Measurements from ENCODE around the gene MSX2.
A peak's percentile ranks its signal among the peaks of the same experiment; 100 is the strongest.
"Not testable (repeated sequence)": the region's sequence is repeated elsewhere in the genome, so short reads cannot be mapped to it uniquely, and the experiment has no call there.

The MSX2 gene

DNA sequence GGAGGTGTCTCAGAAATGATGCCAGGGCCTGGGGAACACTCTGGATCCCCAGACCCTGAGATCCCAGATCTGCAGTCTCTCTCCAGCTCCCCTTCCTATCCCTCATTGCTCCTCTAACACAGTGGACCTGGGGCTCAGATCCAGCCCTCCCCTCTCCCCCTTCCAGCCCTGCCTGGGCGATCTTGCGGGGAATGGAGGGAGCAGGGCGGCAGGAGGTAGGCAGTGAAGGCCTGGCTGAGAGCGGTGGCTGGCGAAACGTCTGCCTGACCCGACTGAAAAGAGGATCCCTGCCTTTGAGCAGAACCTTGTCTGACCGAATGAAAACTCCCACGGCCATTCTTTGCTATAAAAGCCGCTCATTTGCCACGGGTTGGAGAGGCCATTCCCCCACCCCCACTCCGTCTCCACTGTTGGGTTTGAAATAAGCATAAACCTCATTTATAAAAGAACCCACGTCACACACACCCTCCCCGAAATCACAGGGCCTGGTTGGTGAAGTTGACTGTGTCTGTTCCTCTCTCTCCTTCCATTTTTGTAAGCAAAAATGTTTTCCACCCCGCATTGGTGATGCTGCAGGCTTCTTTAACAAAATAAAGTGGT lies 8.8 kb downstream of the MSX2 start:
- DNase-seq, result no peak

DNA sequence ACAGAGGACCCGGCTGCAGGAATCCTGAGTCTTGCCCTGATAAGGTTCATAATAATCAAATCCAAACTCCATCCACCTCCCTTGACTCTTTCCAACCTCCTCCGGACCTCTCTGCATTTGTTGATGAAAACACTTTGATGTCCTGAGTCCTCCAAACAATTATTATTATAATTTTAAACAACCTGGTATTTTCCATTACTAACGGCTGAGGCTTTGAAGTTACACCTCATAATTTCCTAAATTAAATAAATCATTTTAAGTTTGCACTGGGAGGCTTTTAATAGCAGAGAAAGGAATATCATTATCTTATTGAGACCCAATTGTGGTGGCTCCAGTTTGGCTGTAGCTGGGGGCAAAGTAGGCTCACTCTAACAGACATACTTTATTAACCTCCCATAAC lies 9.5 kb downstream of the MSX2 start:
- DNase-seq, result no peak

DNA sequence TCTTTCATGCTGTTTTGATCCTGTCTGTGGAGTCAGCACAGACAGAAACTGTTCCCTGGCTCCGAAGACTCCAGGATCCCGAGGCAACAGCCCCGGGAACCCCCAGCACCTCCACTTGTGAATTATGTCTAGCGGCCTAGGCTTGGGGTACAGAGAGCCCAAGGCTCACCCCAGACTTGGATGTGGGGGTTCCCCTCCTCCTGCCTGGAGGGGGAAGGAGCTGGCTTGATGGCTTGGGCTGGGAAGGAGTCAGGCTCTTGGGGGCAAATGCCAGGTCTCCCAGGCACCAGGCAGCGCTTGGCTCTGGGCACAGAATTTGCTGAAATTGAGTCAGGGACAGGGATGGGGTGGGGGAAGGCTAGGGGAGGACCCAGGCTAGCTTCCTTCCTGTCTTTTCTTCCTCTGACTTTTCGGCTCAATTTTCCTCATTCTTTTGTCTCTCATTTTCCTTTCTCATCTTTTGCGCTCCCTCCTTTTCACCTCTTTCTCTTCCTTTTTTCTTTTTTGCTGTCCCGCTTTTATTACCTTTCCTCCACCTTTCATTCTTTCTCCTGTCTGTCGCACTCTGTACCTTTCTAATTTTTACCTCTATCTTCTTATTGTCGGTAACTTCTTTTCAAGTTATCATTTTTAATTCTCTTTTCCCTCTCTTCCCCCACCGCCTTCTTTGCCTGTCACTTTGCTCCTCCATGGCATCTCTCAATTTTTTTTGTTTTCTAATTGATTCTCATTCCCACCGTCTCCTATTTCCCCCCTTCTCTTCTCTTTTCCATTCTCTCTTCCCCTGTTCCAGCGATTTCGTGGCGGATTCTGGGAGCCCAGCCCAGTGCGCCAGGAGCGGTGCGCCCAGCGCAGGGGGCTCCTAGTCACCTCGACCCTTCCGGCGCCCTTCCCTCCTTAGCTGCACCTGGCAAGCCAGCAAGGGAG lies 10.5 kb downstream of the MSX2 start:
- DNase-seq, result peak in 1 of 58 donors; percentile 55

DNA sequence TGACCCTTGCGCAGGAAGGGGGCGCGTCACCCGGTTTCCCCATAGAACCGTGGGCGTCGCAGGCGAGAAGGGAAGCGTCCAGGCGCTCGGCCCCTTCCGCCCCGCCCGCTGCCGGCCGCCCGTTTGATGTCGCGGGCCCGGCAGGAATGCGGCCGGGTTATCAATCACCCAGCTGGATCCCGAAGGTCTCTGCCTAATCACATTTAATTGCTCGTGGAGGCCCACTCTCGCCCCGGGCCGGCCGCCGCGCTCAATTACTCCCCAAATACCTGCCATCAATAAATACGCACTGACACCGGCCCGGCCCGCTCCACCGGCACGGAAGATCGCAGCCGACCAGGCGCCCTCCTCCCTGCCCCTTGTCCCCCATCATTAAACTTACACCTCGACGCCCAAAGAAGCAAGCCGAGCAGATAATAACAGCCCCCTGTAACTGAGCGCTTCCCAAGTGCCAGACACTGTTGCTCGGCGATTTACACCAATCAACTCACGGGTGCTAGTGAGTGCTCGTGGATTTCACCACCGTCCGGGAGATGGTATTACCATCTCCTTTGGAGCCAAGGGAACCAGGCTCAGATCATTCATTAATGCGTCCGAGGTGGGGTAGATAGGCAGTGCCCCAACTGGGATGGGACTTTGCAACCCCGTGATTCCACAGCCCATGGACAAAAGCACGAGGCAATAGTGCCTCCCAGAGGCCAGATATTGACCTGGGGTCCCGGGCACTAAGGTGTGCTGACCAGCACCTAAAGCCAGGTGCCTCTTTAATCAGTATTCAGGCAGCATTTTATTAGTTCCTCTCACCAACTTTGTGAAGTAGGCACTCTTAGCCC lies 11.3 kb downstream of the MSX2 start:
- DNase-seq, result peak in 5 of 58 donors; percentile 8 to 41 (median 14)

DNA sequence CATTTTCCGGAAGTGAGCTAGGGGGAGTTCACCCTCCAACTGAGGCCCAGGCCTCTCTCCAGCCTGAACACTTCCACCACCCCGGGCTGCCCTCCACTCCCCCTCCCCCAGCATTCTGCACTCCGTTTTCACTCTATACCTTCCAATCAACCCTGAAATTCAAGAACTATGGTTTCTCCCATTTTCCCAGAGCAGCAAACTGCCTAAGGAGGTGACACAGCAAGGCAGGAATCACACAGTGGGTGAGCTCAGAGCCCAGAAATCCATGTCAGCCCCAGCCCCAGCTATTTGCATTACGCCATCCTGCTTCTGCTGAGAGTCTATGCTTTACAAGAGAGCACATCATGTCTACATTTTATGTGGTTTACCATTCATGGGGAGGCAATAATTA lies 11.9 kb downstream of the MSX2 start:
- no peak for DNase-seq

DNA sequence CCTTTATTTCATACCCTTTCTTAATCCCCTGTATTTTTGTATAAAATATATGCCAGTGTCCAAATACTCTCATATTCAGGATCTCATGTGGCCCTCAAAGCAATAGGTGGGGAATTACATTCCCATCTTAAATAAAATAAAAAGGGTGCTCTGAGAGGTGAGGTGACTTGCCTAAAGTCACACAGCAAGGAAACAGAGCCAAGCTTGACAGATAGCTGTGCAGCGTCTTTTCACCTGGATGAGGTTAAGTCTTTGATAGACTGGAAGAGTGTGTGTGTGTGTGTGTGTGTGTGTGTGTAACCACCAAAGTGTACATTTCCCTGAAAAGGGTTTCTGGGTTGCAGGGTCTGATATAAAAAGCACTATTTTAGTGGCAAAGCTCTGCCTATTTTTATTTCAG lies 12.4 kb downstream of the MSX2 start:
- DNase-seq, result no peak

DNA sequence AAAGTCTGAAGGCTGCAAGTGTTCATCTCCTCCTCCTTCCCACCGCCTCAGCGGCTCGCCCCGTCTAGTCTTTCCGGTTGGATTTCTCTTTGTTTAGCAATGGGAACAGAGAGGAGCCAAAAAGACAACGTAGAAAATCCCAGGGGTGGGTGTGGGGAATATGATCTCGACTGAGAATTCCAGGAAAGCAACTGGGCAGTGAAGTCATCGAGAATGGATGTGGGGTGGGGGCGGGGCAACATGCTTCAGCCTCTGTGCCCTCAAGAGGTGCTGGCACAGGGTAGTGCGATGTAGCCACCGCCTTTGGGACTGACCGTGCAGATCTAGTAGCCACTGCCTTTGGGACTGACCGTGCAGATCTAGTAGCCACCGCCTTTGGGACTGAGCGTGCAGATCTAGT lies 12.9 kb downstream of the MSX2 start:
- no peak for DNase-seq

DNA sequence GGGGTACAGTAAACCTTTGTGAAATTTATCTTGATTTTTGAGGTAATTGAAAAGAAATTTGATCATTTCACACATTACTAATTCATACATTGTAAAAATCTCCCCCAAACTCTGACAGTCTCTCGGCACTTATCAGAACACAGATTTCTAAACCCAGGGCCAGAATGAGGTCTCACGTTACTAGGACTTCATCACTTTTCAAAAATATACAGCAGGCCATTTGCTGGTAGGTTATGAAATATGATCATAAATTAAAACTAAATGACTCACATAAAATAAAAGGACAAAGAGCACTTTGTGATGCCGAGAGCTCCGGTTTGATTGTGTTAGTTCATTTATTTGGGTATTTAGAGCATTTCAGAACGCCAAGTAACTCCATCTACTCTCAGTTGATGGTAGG lies 17.0 kb downstream of the MSX2 start:
- DNase-seq, result no peak

DNA sequence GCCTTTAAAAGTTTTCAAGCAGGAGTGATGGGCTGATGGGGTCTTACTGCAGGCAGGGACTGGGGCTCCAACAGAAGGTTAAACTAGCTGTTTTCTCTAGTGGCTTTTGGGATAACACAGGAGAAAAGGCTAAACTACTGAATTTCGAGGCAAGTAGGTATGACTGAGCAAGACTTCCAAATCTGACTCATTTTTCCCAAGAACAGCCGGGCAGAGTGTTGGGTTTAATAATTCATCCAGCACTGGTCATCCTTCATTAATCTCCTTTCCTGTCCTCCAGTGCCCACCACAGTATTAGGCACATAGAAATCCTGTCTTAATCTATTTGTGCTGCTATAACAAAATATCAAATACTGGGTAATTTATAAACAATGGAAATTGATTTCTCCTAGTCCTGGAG lies 20.5 kb downstream of the MSX2 start:
- no peak for DNase-seq

DNA sequence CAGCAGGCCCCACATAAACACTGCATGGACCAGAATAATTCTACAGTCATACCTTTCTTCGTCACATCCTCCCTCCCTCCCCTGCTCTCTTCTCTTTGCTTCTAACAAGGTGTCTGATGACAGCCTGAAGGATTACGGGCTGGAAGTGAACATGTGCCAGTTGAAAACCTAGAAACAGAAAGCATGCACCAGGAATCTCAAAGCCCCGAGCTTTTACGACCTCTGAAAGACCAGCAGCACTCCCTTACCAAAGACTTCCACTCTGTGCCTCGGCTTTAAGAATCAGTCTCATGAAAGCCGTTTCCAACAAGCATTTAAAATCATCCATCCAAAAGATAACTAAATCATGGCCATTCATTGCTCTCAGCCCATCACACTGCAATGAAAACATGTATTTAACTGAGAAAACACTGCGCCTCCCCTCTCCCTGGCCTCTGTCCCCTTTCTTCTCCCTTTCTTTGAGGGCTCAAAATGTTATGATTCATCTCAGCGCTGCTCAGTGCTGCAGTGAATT lies 21.3 kb downstream of the MSX2 start:
- DNase-seq, result no peak

DNA sequence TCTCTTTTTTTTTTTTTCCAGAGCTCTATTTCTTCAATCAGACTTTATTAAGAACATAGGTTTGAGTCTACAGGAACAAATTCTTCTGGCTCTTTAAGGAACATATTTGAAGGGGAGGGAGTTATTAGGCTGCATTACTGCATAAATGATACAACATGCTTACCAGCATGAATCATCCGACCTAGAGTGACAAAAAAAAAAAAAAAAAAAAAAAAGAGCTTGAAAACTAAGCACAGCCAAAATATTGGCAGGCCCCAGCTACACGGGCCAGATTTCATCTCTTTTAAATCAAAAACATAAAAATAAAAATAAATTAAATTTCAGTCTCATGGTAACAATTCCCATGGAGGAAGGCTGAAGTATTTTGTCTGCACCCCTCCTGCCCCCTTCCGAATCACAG lies 26.3 kb downstream of the MSX2 start:
- no peak for DNase-seq

DNA sequence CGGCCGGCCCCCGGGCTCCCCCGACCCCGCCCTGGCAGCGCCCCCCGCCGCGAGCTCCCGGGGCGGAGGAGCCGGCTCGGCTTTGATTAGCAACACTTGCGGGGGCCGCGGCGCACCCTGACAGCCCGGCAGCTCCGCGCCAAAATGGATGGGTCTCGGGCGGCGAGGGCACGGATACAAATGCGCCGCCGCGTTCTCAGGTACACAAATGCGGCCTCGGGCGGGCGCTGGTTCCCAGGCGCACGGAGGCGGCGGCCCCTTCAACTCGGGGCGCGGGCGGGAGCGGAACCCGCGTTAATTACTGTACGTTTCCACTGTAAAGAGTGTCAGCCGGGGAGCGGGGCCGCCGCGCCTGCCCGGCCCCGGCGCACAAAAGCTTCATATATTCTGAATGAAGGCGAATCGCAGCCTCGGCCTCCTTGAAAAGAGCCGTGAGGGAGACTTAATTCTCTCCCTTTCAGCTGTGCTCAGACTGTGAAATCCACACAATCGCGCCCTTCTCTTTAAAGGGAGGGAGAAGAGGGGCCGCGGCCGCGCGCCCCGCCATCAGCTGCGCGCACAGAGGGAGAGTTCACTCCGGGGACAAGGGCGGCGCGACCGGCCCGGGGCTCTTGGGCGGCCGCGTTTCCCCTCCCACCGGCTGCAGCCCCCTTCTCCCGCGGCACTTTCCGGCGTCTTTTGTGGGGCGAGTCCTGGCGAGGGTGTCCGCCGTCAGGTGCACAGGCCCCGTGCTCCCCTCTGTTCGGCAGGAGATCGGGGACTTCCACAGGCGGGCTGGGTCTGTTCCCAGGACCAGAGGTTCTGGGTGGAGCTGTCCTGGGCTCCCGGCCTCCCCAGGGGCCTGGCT lies 27.0 kb downstream of the MSX2 start:
- DNase-seq, result peak in 17 of 58 donors; percentile 2 to 43 (median 19)

DNA sequence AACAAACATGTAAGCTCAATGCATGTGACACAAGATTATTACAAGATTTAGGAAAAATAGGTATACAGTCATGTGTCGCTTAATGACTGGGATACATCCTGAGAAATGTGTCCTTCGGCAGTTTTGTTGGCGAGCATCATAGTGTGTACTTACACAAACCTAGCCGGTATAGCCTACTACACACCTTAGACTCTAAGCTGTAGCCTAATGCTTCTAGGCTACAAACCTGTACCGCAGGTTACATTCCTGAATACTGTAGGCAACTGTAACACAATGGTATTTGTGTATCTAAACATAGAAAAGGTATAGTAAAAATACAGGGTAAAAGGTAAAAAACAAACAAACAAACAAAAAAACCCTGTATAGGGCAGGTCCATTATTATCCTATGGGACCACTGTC lies 27.7 kb downstream of the MSX2 start:
- no peak for DNase-seq

DNA sequence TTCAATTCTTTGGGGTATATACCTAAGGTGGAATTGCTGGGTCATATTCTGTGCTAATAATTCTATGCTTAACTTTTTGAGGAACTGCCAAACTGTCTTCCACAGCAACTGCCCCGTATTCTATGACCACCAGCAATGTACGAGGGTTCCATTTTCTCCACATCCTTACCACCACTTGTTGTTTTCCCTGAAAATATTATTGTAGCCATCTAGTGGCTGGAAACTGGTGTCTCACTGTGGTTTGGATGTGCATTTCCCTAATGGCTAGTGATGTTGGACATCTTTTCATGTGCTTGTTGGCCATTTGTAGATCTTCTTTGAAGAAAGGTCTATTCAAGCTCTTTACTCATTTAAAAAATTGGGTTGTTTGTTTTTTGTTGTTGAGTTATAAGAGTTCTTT lies 30.7 kb downstream of the MSX2 start:
- DNase-seq, result no peak

DNA sequence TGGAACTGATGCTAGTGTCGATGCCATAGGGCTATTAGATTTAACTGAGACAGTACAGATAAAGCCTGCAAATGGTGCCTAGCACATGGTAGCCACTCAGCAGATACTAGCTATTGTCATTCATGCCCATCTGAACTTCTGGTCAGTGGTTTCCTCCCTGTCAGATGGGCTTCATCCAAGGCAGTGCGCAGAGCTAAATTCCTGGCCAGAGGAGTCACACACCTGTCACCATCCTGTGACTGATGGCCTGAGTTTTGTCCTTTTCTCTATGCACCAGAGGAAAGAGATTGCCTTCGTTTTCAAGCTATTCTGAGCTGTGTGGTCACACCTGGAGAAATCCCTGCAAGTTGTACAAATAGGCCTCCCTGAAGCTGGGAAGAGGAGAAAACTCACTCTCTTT lies 34.7 kb downstream of the MSX2 start:
- DNase-seq, result no peak

DNA sequence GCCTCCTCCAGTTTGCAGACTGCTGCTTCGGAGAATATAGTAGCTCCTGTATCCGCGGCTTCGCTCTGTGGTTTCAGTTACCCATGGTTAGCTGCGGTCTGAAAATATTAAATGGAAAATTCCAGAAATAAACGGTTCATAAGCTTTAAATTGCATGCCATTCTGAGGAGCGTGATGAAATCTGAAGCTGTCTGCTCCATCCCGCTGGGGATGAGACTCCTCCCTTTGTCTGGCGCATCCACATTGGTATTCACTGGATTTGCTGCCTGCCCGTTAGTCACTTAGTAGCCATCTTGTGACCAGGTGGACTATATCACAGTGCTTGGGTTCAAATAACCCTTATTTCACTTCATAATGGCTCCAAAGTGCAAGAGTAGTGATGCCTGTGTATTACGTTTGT lies 36.3 kb downstream of the MSX2 start:
- DNase-seq, result no peak

DNA sequence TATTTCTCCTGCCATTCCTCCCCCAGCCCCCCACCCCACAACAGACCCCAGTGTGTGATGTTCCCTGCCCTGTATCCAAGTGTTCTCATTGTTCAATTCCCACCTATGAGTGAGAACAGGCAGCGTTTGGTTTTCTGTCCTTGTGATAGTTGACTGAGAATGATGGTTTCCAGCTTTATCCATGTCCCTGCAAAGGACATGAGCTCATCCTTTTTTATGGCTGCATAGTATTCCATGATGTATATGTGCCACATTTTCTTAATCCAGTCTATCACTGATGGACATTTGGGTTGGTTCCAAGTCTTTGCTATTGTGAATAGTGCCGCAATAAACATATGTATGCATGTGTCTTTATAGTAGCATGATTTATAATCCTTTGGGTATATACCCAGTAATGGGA lies 37.0 kb downstream of the MSX2 start:
- not testable (repeated sequence) for DNase-seq

DNA sequence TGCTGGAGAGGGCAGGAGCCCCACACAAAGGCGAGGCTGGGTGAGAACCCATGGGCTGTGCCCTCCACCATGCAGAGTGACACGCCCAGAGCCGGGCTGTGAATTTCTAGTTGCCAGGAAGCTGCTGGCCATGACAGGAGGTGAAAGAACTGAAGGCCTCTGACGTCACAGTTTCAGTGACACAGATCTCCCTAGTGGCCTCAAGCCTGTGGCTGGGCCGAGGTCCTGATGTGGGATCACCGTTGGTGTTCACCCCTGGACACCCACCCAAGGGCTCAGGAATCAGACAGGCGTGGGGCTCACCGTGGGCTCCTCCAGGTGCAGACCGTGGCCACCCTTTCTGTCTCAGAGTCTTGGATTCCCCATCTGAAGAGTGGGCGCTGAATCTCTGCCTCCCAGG lies 39.9 kb downstream of the MSX2 start:
- DNase-seq, result no peak

DNA sequence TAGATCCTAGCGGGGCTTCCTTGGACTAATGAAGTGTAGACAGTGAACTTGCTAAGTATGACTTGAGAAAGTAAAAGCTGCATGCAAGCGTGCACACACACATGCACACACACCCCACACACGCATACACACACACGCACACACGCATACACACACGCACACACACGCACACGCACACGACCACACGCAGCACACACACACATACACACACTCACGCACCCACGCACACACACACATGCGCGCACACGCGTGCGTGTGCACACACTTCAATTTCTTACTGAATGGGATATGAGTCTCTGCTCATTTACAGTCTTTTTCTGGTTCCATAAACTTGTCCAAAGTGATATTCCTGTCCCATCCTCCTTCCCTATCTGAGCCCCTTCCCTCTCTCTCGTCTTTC lies 41.2 kb downstream of the MSX2 start:
- no peak for DNase-seq

DNA sequence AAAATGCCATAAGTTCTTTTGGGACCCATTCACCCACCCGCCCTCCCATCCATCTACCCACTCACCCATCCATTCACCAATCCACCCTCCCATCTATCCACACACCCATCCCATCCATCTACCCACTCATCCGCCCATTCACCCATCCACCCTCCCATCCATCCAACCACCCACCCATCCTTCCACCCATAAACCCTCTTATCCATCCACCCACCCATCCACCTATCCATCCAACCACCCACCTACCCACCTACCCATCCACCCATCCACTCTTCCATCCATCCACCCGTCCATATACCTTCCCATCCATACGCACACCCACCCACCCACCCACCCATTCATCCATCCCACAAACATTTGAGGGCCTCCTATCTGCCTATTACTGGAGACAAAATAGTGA lies 43.3 kb downstream of the MSX2 start:
- no peak for DNase-seq

DNA sequence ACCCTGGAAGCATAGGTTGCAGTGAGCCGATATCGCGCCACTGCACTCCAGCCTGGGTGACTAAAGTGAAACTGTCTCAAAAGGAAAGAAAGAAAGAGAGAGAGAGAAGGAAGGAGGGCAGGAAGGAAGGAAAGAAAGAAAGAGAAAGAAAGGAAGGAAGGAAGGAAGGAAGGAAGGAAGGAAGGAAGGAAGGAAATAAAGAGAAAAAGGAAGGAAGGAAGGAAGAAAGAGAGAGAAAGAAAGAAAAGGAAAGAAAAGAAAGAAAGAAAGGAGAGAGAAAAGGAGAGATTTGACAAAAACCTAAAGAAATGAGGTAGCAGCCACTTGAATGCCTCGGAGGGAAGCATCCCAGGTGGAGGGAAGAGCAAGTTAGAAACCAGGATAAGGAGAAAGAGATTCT lies 44.6 kb downstream of the MSX2 start:
- no peak for DNase-seq

Measured in anterior cingulate cortex (tissue), 58 donors.